C4-2B (cell line): ENCODE measurements around the gene MED26.

Experiments used
- H3K27ac ChIP-seq: fragments of 450-650 bp; 2 replicates; pipeline ENCODE4 v1.5.1; 2017
- CTCF ChIP-seq: fragments of 450-650 bp; conservative IDR thresholded peaks from 2 replicates; pipeline ENCODE4 v1.5.1; 2017; ENCODE audit warnings: mild to moderate bottlenecking
- ZFX ChIP-seq: fragments of 450-650 bp; IDR thresholded peaks from 2 replicates; pipeline ENCODE4 v1.6.1; 2017

The MED26 gene

GRCh38 chr19:16531380-16531669, 96.7 kb downstream of the MED26 start:
- TF ChIP-seq CTCF (no peak), ZFX (no peak)

GRCh38 chr19:16530540-16531379, 97.2 kb downstream of the MED26 start:
- H3K27ac ChIP-seq = no peak overlapping the region
- TF ChIP-seq ZFX = no peak
- no peak for TF ChIP-seq CTCF

More at GRCh38 chr19:16531380-16531669, 96.7 kb downstream of the MED26 start:
- H3K27ac ChIP-seq = no peak overlapping the region

GRCh38 chr19:16529466-16530144, 98.4 kb downstream of the MED26 start:
- TF ChIP-seq CTCF (no peak), ZFX (no peak)
- no peak overlapping the region for H3K27ac ChIP-seq

- no peak overlapping the region for H3K27ac ChIP-seq
- TF ChIP-seq ZFX = no peak
- TF ChIP-seq CTCF = no peak; the same call in 1 of the 2 replicates
These were observed 100.0 kb downstream of the MED26 start for GRCh38 chr19:16527971-16528521.

GRCh38 chr19:16527334-16527935, 100.6 kb downstream of the MED26 start:
- no peak for TF ChIP-seq ZFX
- no peak for TF ChIP-seq CTCF

GRCh38 chr19:16525751-16526481, 102.1 kb downstream of the MED26 start:
- H3K27ac ChIP-seq = no peak overlapping the region
- TF ChIP-seq CTCF (no peak), ZFX (no peak)

More at GRCh38 chr19:16527334-16527935, 100.6 kb downstream of the MED26 start:
- H3K27ac ChIP-seq = no peak overlapping the region
